A673 (cell line): ENCODE data around the gene DPF1.

Experiments
- EZH2 ChIP-seq: fragments of 200-600 bp; sonication (generic); IDR thresholded peaks from 2 replicates; pipeline ENCODE4 v1.6.1; 2017; ENCODE audit warnings: borderline replicate concordance, low read depth, mild to moderate bottlenecking, mixed read lengths, antibody characterized with exemption, low read length; ENCODE audit not compliant: poor library complexity, severe bottlenecking
- TF ChIP-seq, protein P1 (sequence below): fragments of 300-800, 200-600 bp; sonication (generic); conservative IDR thresholded peaks from 2 replicates; pipeline ENCODE4 v1.5.1; 2017; ENCODE audit warnings: low read depth, mild to moderate bottlenecking, antibody characterized with exemption, low read length, moderate library complexity, mixed read lengths

DNA sequence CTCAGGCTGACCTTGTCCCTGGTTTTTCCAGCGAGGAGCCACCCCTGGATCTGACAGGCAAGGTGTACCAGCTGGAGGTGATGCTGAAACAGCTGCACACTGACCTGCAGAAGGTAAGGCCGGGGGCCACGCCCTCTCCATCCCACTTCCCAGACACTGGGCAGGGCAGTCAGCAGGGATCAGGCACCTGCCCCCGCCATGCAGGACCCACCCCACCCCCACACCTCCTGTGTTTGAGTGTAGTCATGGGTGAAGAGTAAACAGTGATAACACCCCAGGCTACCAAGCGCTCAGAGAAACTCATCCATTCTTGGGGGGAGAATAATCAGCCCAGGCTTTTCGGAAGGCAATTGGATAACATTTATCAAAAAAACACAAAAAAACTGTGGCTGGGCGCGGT, 19.9 kb downstream of the DPF1 start:
- TF ChIP-seq, protein P1, sequence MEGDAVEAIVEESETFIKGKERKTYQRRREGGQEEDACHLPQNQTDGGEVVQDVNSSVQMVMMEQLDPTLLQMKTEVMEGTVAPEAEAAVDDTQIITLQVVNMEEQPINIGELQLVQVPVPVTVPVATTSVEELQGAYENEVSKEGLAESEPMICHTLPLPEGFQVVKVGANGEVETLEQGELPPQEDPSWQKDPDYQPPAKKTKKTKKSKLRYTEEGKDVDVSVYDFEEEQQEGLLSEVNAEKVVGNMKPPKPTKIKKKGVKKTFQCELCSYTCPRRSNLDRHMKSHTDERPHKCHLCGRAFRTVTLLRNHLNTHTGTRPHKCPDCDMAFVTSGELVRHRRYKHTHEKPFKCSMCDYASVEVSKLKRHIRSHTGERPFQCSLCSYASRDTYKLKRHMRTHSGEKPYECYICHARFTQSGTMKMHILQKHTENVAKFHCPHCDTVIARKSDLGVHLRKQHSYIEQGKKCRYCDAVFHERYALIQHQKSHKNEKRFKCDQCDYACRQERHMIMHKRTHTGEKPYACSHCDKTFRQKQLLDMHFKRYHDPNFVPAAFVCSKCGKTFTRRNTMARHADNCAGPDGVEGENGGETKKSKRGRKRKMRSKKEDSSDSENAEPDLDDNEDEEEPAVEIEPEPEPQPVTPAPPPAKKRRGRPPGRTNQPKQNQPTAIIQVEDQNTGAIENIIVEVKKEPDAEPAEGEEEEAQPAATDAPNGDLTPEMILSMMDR, result no peak
- no peak for TF ChIP-seq EZH2
